OCI-LY7 (cell line): ENCODE measurements around the gene ZNF775. TPM values are rescaled to one million over a fixed set of nuclear protein-coding genes. Genes with fewer than 3 reads are reported as not detected.

Experiments used
- BruUV-seq: library from RNA; stranded (reverse); fragments of 400-500 nt; replicated peaks from 2 replicates; lab custom pipeline; 2021; lab: Mats Ljungman, UMichigan
- CTCF ChIA-PET: fragments of 300-600 bp; sonication (Branson Sonifier 250); formaldehyde crosslinking; loops from one replicate; lab custom pipeline; 2022; ENCODE audit warnings: antibody characterized with exemption; ENCODE audit not compliant: unreplicated experiment; lab: Charles Lee
- POLR2A ChIA-PET: fragments of 300-600 bp; sonication (Branson Sonifier 250); formaldehyde crosslinking; loops from one replicate; lab custom pipeline; 2022; ENCODE audit warnings: antibody characterized with exemption; lab: Charles Lee
- DNase-seq: peaks from one replicate; pipeline ENCODE4 v3.0.0-alpha.2; 2015; ENCODE audit warnings: low spot score
- H2AFZ ChIP-seq: fragments of 200-600 bp; sonication (generic), shearing (Covaris generic); 2 replicates; pipeline ENCODE4 v1.6.1; 2014; ENCODE audit warnings: mild to moderate bottlenecking, antibody characterized with exemption, low read length, moderate library complexity
- H3K27ac ChIP-seq: fragments of 200-600 bp; sonication (generic); 2 replicates; pipeline ENCODE4 v1.5.1; 2014; ENCODE audit warnings: mixed run types, low read depth, mild to moderate bottlenecking, moderate library complexity, low read length, inconsistent platforms; ENCODE audit not compliant: poor library complexity, severe bottlenecking
- H3K36me3 ChIP-seq: fragments of 200-600 bp; sonication (generic); 2 replicates; pipeline ENCODE4 v1.6.1; 2014; ENCODE audit warnings: mild to moderate bottlenecking, antibody characterized with exemption, low read length, moderate library complexity, mixed read lengths; ENCODE audit not compliant: insufficient read depth
- H3K4me1 ChIP-seq: fragments of 200-600 bp; sonication (generic); 2 replicates; pipeline ENCODE4 v1.5.1; 2014; ENCODE audit warnings: mild to moderate bottlenecking, low read length; ENCODE audit not compliant: insufficient read depth, poor library complexity, severe bottlenecking
- H3K4me2 ChIP-seq: fragments of 200-600 bp; sonication (generic); 2 replicates; pipeline ENCODE4 v1.6.1; 2014; ENCODE audit warnings: mild to moderate bottlenecking, low read length
- H3K4me3 ChIP-seq: fragments of 200-600 bp; sonication (generic); 2 replicates; pipeline ENCODE4 v1.5.1; 2014; ENCODE audit warnings: mild to moderate bottlenecking, low read depth, low read length; ENCODE audit not compliant: poor library complexity, severe bottlenecking
- H3K79me2 ChIP-seq: fragments of 200-600 bp; sonication (generic); 2 replicates; pipeline ENCODE4 v1.6.1; 2016; ENCODE audit warnings: low read depth, mild to moderate bottlenecking, low read length, moderate library complexity, mixed read lengths; ENCODE audit not compliant: insufficient read depth
- H3K9me2 ChIP-seq: fragments of 200-600 bp; sonication (generic); 2 replicates; pipeline ENCODE4 v1.6.1; 2016; ENCODE audit warnings: mild to moderate bottlenecking, low read length, mixed read lengths; ENCODE audit not compliant: insufficient read depth
- H3K9me3 ChIP-seq: fragments of 200-600 bp; sonication (generic); 2 replicates; pipeline ENCODE4 v1.6.1; 2014; ENCODE audit warnings: mild to moderate bottlenecking, mixed run types, low read length, mixed read lengths
- H4K20me1 ChIP-seq: fragments of 200-600 bp; sonication (generic); 2 replicates; pipeline ENCODE4 v1.6.1; 2014; ENCODE audit warnings: mild to moderate bottlenecking, antibody characterized with exemption, low read length, moderate library complexity, mixed read lengths; ENCODE audit not compliant: insufficient read depth
- EZH2phosphoT487 ChIP-seq: fragments of 200-600 bp; sonication (generic); IDR thresholded peaks from 2 replicates; pipeline ENCODE4 v1.6.1; 2018; ENCODE audit warnings: low read depth, borderline replicate concordance, mild to moderate bottlenecking, mixed run types, antibody characterized with exemption, low read length, moderate library complexity, mixed read lengths
- intact Hi-C: fragments of 100-400 bp; cut with micrococcal nuclease; formaldehyde crosslinking; loops from one replicate; pipeline ENCODE4 v1.10.0; 2022; ENCODE audit not compliant: unreplicated experiment
- total RNA-seq, 2 experiments: library from RNA; depleted of rRNA in 1 of 2; stranded (reverse); fragments of >200 nt in 1 of 2; shearing (Covaris generic) in 1 of 2; gene quantifications; 2 replicates each; pipeline ENCODE4 v1.2.3, GENCODE V29; 2014 to 2022
- TF ChIP-seq, protein P1 (sequence below): fragments of 200-600 bp; sonication (generic); conservative IDR thresholded peaks from 2 replicates; pipeline ENCODE4 v1.5.1; 2014; ENCODE audit warnings: mild to moderate bottlenecking, antibody characterized with exemption, low read length, moderate library complexity, mixed read lengths

ZNF775 gene
- total RNA-seq, 2 experiments from 2014 or later = 4.7 to 6.5 TPM

DNA sequence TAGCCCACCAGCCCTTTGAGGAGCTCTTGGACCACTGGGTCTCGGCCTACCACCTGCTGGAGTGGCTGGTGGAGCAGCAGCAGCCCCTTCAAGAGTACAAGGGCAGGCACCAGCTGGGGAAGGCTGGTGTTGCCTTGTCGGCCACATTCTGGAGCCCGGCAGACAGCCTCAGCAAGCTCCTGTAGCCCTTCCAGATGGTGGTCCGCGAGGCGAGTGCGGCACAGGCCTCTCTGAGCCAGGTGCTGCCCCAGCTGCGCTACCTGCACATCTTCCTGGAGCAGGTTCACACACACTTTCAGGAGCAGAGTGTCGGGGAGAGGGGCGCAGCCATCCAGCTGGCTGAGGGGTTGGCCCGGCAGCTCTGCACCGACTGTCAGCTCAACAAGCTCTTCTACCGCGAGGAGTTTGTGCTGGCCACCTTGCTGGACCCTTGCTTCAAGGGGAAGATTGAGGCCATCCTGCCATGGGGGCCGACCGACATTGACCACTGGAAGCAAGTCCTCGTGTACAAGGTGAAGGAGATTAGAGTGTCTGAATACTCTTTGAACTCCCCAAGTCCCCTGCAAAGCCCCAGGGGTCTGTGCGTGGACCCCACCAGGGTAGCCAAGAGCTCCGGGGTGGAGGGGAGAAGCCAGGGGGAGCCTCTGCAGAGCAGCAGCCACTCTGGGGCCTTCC, 48.8 kb upstream of the ZNF775 start:
- POLR2A ChIA-PET = interaction anchor here (0.6 kb wide), 1 partner anchor 441 kb away, joined by 6 read pairs; no protein-coding TSS in a partner anchor
- Histone ChIP-seq H3K79me2 (no peaks in the 10 kb centered on the region), H3K4me1 (no peaks in the 10 kb centered on the region), H3K4me3 (no peak overlapping the region), H3K27ac (no peak overlapping the region), H2AFZ (no peak overlapping the region), H3K9me3 (no peaks in the 10 kb centered on the region), H4K20me1 (no peaks in the 10 kb centered on the region), H3K4me2 (no peak overlapping the region), H3K9me2 (no peaks in the 10 kb centered on the region), H3K36me3 (no peaks in the 10 kb centered on the region)
- TF ChIP-seq EZH2phosphoT487 = no peak
- TF ChIP-seq, protein P1, sequence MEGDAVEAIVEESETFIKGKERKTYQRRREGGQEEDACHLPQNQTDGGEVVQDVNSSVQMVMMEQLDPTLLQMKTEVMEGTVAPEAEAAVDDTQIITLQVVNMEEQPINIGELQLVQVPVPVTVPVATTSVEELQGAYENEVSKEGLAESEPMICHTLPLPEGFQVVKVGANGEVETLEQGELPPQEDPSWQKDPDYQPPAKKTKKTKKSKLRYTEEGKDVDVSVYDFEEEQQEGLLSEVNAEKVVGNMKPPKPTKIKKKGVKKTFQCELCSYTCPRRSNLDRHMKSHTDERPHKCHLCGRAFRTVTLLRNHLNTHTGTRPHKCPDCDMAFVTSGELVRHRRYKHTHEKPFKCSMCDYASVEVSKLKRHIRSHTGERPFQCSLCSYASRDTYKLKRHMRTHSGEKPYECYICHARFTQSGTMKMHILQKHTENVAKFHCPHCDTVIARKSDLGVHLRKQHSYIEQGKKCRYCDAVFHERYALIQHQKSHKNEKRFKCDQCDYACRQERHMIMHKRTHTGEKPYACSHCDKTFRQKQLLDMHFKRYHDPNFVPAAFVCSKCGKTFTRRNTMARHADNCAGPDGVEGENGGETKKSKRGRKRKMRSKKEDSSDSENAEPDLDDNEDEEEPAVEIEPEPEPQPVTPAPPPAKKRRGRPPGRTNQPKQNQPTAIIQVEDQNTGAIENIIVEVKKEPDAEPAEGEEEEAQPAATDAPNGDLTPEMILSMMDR = no peak
- BruUV-seq = no TSS peak
- no peak for DNase-seq
- intact Hi-C loops = no loop called here
- CTCF ChIA-PET = no interaction called here

DNA sequence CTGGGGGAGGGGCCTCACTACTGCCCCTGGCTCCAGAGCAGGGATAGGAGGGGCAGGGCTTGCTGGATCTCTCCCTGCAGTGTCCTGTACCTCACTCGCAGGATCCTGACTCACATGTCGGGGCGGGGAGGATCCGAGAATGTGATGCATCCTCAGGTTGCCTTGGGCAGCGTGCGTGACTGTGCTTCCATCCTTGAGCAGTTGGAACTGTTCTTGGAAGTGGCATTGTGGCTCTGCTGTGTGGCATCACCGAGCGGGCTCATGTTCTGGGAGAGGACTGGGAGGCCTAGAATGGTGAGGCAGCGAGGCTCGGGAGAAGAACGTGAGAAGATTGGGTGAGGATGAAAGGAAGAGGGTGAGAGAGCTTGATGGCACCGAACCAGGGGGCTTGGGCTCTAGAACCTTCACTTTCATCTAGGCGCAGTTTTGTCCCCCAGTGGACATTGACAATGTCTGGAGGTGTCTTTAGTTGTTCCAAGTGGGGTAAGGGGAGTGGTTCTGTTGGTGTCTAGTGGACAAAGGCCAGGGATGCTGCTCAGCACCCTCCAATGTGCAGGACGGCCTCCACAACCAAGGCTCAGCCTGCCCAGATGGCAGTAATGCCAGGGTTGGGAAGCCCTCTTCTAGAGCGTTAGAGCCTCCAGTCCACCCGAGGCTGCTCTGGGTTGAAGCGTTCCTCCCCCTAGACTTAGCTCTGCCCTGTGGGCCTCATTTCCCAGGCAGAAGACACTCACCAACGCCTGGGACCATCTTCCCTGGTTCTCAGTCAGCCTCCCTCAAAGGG, 46.1 kb upstream of the ZNF775 start:
- no peak overlapping the region for H2AFZ ChIP-seq
- no peaks in the 10 kb centered on the region for H3K9me3 ChIP-seq
- ChIA-PET CTCF (no interaction called here), POLR2A (no interaction called here)
- no peak overlapping the region for H3K27ac ChIP-seq
- intact Hi-C loops = no loop called here
- H4K20me1 ChIP-seq = no peaks in the 10 kb centered on the region
- no peaks in the 10 kb centered on the region for H3K4me1 ChIP-seq
- no peak for DNase-seq
- H3K36me3 ChIP-seq = no peaks in the 10 kb centered on the region
- H3K4me3 ChIP-seq = no peak overlapping the region
- H3K79me2 ChIP-seq = no peaks in the 10 kb centered on the region
- no peak overlapping the region for H3K4me2 ChIP-seq
- TF ChIP-seq, protein P1 = no peak
- H3K9me2 ChIP-seq = no peaks in the 10 kb centered on the region
- no TSS peak for BruUV-seq

DNA sequence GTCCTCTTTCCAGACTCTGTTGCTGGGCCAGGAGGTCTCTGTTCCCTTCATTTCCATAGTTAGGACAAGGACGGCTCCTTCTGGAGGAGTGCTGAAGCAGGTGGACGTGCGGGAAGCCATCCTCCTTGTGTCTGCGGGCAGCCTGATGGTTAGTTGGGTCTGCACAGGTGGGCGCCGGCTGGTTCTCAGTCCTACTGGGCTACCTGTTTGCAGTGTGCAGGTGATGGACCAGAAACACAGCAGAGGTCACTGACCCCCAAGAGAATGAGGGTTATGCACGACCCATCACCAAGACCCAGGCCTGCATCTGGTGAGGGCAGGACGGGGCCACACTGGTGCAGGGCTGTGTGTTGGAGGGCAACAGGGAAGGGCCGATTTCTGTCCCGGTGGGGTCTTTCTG, 45.5 kb upstream of the ZNF775 start:
- no peaks in the 10 kb centered on the region for H4K20me1 ChIP-seq
- POLR2A ChIA-PET = no interaction called here
- intact Hi-C loops = no loop called here
- no TSS peak for BruUV-seq
- H3K4me3 ChIP-seq = no peak overlapping the region
- CTCF ChIA-PET = no interaction called here
- no peak overlapping the region for H3K4me2 ChIP-seq
- H2AFZ ChIP-seq = no peak overlapping the region
- H3K4me1 ChIP-seq = no peaks in the 10 kb centered on the region
- no peaks in the 10 kb centered on the region for H3K9me3 ChIP-seq
- H3K27ac ChIP-seq = no peak overlapping the region
- no peaks in the 10 kb centered on the region for H3K9me2 ChIP-seq
- H3K79me2 ChIP-seq = no peaks in the 10 kb centered on the region
- no peak for DNase-seq
- TF ChIP-seq, protein P1 = no peak
- no peak for TF ChIP-seq EZH2phosphoT487
- no peaks in the 10 kb centered on the region for H3K36me3 ChIP-seq
